RPMI8226 (cell line): Measurements from ENCODE around the gene USP24.
"Not testable (repeated sequence)": the region's sequence is repeated elsewhere in the genome, so short reads cannot be mapped to it uniquely, and the experiment has no call there.

Source experiments
- DNase-seq: peaks from one replicate; pipeline ENCODE4 v3.0.0-alpha.2; 2015

Gene USP24

GRCh38 chr1:55194851-55195250, 20.3 kb downstream of the USP24 start:
- no peak for DNase-seq

GRCh38 chr1:55192093-55192492, 23.1 kb downstream of the USP24 start:
- DNase-seq, result no peak

GRCh38 chr1:55191219-55191952, 23.8 kb downstream of the USP24 start:
- not testable (repeated sequence) for DNase-seq

GRCh38 chr1:55190109-55190508, 25.1 kb downstream of the USP24 start:
- DNase-seq, result no peak

- DNase-seq, result no peak
Measured at GRCh38 chr1:55188909-55189308, 26.3 kb downstream of the USP24 start.

DNA sequence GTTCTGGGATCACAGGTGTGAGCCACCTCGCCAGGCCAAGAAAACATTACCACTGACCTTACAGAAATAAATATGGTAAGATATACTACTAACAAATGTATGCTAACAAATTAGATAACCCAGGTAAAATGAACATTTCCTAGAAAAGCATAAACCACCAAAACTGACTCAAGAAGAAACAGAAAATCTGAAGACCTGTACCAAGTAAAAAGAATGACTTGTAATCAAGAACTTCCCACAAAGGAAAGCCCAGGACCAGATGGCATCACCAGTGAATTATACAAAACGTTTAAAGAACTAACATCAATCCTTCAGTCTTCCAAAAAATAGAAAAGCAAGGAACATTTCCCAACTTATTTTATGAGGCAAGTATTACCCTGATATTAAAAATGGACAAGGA, 29.3 kb downstream of the USP24 start:
- no peak for DNase-seq

DNA sequence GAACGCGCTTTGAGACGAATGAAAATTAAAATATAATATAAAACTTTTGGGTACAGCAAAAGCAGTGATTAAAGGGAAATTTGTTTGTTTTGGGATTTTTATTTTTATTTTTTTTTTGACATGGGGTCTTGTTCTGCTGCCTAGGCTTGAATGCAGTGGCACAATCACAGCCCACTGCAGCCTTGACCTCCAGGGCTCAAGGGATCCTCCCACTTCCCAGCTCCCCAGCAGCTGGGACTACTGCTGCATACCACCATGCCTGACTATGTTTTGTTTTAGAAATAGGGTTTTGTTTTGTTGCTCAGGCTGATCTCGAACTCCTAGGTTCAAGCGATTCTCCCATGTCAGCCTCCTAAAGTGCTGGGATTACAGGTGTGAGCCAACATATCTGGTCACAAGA, 30.3 kb downstream of the USP24 start:
- no peak for DNase-seq

DNA sequence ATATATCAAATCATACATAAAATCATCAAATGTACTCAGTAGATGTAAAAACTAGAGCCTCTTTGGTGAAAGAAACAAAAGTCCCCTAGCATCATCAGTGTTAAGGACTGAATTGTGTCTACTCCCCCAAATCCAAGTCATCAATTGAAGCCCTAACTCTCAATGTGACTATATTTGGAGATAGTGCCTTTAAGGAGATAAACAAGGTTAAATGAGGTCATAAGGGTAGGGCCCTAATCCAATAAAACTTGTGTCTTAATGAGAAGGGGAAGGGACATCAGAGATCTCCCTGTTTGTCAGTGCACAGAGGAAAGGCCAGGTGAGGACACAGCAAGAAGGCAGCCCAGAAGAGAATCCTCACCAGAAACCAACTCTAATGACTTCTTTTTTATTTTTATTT, 33.5 kb downstream of the USP24 start:
- no peak for DNase-seq

DNA sequence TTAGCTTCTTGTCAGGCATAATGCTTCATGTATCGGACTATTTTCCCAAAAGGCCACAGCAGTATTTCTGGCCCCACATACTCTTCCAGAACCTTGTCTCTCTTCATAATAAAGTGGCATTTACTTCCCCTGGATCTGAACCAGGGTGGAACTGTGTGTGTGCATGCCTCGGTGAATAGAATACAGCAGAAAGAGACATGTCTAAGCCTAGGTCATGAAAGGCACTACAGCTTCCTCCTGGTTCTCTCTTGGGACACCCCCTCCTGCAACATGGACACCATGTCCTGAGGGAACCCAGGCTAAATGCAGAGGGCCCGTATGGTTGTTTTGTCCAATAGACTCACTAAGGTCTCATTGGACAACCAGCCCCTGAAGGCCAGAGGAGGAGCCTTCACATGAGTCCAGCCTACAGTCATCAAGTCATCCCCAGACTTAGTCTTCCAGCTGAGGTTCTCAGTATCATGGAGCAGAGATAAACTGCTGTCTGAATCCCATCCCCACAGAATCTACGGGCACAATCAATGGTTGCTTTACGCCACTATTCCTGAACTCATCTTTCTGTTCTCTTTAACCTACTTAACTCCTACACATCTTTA, 35.0 kb downstream of the USP24 start:
- DNase-seq, result no peak

DNA sequence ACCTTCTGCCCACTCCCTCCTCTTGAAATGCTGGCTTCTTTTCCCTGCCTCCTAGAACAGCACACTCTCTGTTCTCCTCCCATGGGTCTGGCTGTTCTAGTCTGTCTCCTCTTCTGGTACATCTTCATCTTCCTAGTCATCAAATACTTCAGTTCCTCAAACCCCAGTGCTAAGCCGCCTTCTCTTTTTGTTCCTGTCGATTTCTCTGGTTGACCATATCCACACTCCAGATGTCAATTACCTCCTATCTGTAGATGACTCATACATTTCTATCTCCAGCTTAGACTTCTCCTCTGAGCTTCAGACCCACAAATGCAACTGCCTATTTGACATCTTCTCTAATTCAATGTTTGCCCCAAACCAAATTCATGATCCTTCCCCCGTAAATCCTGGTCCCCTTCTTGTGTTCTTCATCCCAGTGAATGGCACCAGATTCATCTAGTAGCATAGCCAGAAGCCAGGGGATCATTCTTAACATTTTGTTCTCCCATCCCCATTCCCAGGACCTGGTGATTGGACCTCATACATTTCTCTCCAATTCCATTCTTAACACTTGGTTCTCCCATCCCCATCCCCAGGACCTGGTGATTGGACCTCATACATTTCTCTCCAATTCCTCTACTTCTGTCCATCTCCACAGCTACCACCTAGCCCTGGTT, 35.9 kb downstream of the USP24 start:
- no peak for DNase-seq

DNA sequence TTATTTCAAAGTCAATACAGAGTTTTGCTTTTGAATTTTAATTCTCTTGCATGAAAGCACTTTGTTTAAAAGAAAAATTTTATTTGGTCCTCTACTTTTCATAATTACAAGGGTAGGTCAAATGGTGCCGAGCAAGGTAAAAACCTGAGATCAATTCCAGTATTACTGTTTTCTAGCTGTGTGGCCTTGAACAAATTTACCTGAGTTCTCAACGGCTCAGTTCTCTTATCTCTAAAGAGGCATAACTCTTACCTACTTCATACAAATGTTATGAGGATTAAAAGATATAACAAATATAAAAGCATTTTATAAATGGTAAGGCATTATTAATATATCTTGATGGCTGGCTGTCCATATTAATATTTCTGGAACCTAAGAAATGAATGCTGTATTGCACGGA, 42.5 kb downstream of the USP24 start:
- no peak for DNase-seq

- DNase-seq, result no peak
Measured at GRCh38 chr1:55172272-55172671, 42.9 kb downstream of the USP24 start.

- DNase-seq, result no peak
Measured at GRCh38 chr1:55171694-55172093, 43.5 kb downstream of the USP24 start.

DNA sequence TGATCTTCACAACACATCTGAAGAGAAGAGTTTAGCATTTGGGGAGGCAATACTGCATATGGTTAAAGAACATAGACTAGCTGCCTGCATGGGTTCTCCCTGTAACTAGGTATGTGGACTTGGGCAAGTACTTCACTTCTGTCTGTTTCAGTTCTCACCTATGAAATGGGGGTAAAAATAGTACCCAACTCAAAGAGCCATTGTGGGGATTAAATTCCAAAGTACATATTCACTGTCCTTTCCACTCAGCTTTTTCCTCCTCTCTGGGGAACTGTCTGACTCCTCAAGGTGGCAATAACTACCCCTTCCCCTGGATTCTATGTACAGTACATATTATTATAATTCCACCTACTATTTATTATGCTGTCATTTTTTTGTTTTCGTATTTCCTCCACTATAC, 44.7 kb downstream of the USP24 start:
- no peak for DNase-seq

DNA sequence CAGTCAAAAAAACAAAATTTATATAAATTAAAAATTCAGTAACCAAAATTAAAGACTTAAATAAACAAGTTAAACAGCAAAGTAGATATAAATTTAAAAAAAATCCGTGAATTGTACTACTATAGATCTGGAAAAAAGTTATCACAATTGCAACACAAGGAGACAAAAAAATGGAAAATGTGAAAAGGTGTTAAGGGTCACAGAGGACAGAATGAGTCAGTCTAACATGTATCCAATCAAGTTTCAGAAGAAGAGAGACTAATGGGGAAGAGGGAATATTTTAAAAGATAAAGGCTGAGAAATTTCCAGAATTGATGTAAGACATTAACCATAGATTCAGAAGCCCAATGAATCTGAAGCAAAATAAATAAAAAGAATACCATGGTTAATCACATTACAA, 46.0 kb downstream of the USP24 start:
- DNase-seq, result no peak

GRCh38 chr1:55168353-55168752, 46.8 kb downstream of the USP24 start:
- no peak for DNase-seq

- no peak for DNase-seq
Measured at GRCh38 chr1:55167224-55167871, 47.8 kb downstream of the USP24 start.

GRCh38 chr1:55164906-55165305, 50.3 kb downstream of the USP24 start:
- DNase-seq, result no peak

GRCh38 chr1:55159571-55159970, 55.6 kb downstream of the USP24 start:
- no peak for DNase-seq

DNA sequence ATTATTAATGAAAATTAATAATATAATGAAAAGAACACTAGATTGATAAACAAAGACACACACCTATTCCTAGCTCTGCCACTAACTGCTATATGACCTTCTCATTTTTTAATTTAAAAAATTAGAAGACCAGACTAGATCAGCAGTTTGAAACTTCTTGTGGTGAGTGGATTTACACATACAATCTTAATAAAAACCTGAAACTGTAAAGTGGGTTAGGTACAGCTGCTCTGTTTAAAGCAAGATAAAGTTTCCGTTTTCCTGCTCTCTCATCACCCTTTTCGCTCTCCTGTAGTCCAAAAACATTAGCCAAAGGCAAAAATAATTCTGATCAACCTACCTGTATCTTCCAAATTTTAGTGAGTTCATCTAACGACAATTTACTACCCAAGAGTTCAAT, 58.6 kb downstream of the USP24 start:
- DNase-seq, result no peak

- DNase-seq, result no peak
Measured at GRCh38 chr1:55156093-55156492, 59.1 kb downstream of the USP24 start.

- no peak for DNase-seq
Measured at GRCh38 chr1:55155522-55155921, 59.6 kb downstream of the USP24 start.

GRCh38 chr1:55154616-55155015, 60.5 kb downstream of the USP24 start:
- DNase-seq, result no peak

DNA sequence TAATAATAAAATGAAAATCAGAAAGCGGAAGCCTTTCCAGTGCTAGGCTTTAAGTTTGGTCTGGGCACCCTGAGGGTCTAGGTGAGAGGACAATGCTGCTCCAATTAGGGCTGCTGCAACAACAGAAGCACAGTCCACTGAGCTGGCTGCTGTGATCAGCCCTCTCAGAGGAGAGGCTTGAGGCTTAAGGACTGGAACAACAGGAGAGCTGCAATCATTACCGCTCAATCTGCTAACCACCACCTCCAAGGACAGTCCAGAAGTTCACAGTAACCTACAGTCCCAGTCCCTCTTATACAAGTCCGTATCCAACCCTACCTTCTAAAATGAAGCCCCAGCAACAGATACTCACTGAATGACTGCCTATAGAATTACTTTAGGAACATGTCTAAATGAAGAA, 62.1 kb downstream of the USP24 start:
- no peak for DNase-seq
